Iris pigment epithelial cell (primary cell): Measurements from ENCODE around the gene EHBP1.
"Not testable (repeated sequence)": the region's sequence is repeated elsewhere in the genome, so short reads cannot be mapped to it uniquely, and the experiment has no call there.

ENCODE experiments used
- DNase-seq: peaks from one replicate; pipeline ENCODE4 v3.0.0-alpha.2; 2011; ENCODE audit warnings: low read depth

EHBP1 gene

GRCh38 chr2:63019686-63020085, 314.2 kb downstream of the EHBP1 start:
- DNase-seq, result not testable (repeated sequence)

- DNase-seq, result peak; percentile 59
Measured at GRCh38 chr2:63023444-63023843, 317.9 kb downstream of the EHBP1 start.

- no peak for DNase-seq
Measured at GRCh38 chr2:63027220-63027619, 321.7 kb downstream of the EHBP1 start.

- DNase-seq, result peak; percentile 71
Measured at GRCh38 chr2:63029058-63029457, 323.5 kb downstream of the EHBP1 start.

- no peak for DNase-seq
Measured at GRCh38 chr2:63034526-63034925, 329.0 kb downstream of the EHBP1 start.

- no peak for DNase-seq
Measured at GRCh38 chr2:63035169-63035568, 329.7 kb downstream of the EHBP1 start.

GRCh38 chr2:63035660-63036059, 330.1 kb downstream of the EHBP1 start:
- DNase-seq, result no peak

GRCh38 chr2:63038034-63038433, 332.5 kb downstream of the EHBP1 start:
- peak; percentile 36 for DNase-seq

- no peak for DNase-seq
Measured at GRCh38 chr2:63040586-63040985, 335.1 kb downstream of the EHBP1 start.

- DNase-seq, result no peak
Measured at GRCh38 chr2:63041592-63041991, 336.1 kb downstream of the EHBP1 start.

GRCh38 chr2:63044362-63045327, 339.1 kb downstream of the EHBP1 start:
- no peak for DNase-seq

GRCh38 chr2:63046552-63046951, 341.0 kb downstream of the EHBP1 start:
- DNase-seq, result peak; percentile 10

GRCh38 chr2:63046961-63047320, 341.4 kb downstream of the EHBP1 start:
- DNase-seq, result no peak

GRCh38 chr2:63047321-63048279, 342.1 kb downstream of the EHBP1 start:
- peak; percentile 12 for DNase-seq

- DNase-seq, result no peak
Measured at GRCh38 chr2:63048367-63049171, 343.1 kb downstream of the EHBP1 start.

GRCh38 chr2:63049211-63049969, 343.9 kb downstream of the EHBP1 start:
- no peak for DNase-seq

- peak; percentile 26 for DNase-seq
Measured at GRCh38 chr2:63049970-63050333, 344.4 kb downstream of the EHBP1 start.

GRCh38 chr2:63050334-63051041, 345.0 kb downstream of the EHBP1 start, which contains the start of gene OTX1:
Gene OTX1 (plus strand): TSS chr2:63050830. CDS start chr2:63052991, 2,161 bp downstream.
- peak; percentile 61 for DNase-seq

- DNase-seq, result peak; percentile 15
Measured at GRCh38 chr2:63051042-63051794, 345.7 kb downstream of the EHBP1 start.
